HepG2 (cell line): ENCODE measurements around the gene HSPA1A. TPM values are rescaled to one million over a fixed set of nuclear protein-coding genes. Genes with fewer than 3 reads are reported as not detected.

ENCODE experiments used
- CBX2 ChIP-seq, 2 experiments: fragments of 200-600 bp in 1 of 2; sonication (generic); formaldehyde crosslinking in 1 of 2; IDR thresholded peaks; 2 replicates each; pipeline versions ENCODE4 v1.7.0 to v1.8.1; 2018 to 2022; ENCODE audit warnings: low read depth in 2 of 2, low read length in 1 of 2, mild to moderate bottlenecking in 1 of 2, missing genetic modification reagents in 1 of 2
- JUND ChIP-seq: sonication (generic); formaldehyde crosslinking; IDR thresholded peaks from 2 replicates; pipeline ENCODE4 v1.8.0; 2022; ENCODE audit warnings: mild to moderate bottlenecking, missing genetic modification reagents
- MATR3 ChIP-seq: sonication (generic); formaldehyde crosslinking; IDR thresholded peaks from 2 replicates; pipeline ENCODE4 v1.4.0; 2020; ENCODE audit warnings: missing genetic modification reagents
- POLR2AphosphoS2 ChIP-seq: IDR thresholded peaks from 2 replicates; pipeline ENCODE4 v1.6.1; 2011; ENCODE audit warnings: low read depth, low read length, improper control_type of control experiment
- PRMT3 ChIP-seq: sonication (generic); formaldehyde crosslinking; IDR thresholded peaks from 2 replicates; pipeline ENCODE4 v1.8.1; 2022; ENCODE audit warnings: low read depth, mild to moderate bottlenecking, moderate library complexity, missing genetic modification reagents, borderline replicate concordance
- RARA ChIP-seq: IDR thresholded peaks from 2 replicates; pipeline ENCODE4 v1.6.1; 2016; ENCODE audit warnings: missing genetic modification reagents, missing compliant biosample characterization
- ZBED4 ChIP-seq: sonication (generic); formaldehyde crosslinking; IDR thresholded peaks from 2 replicates; pipeline ENCODE4 v1.4.0; 2020; ENCODE audit warnings: missing genetic modification reagents, borderline replicate concordance
- polyA plus RNA-seq, 8 experiments: library from polyadenylated mRNA; depleted of rRNA in 3 of 8; stranded (reverse) in 7 of 8; unstranded in 1 of 8; fragments of >200 nt; fragmentation: Illumina TruSeq in 4 of 8; extraction: Trizol in 4 of 8; gene quantifications; 2 replicates each; pipeline versions ENCODE4 v1.2.1 to v1.2.3, GENCODE V29; 2011 to 2016; ENCODE audit warnings: low read depth in 4 of 8, missing spikeins in 1 of 8, mixed read lengths in 1 of 8; ENCODE audit not compliant: insufficient read depth in 1 of 8
- total RNA-seq, 5 experiments: library from RNA; depleted of rRNA; stranded (reverse); fragments of >200 nt; fragmentation: Illumina TruSeq; extraction: Trizol; gene quantifications; 2 replicates each; pipeline ENCODE4 v1.2.3, GENCODE V29; 2016; ENCODE audit warnings: low read depth in 1 of 5
- TF ChIP-seq, protein P1 (sequence below): sonication (generic); formaldehyde crosslinking; IDR thresholded peaks from 2 replicates; pipeline ENCODE4 v1.4.0; 2020; ENCODE audit warnings: missing genetic modification reagents, low read depth, mild to moderate bottlenecking, borderline replicate concordance
- TF ChIP-seq, protein P2 (sequence below): sonication (generic); formaldehyde crosslinking; IDR thresholded peaks from 2 replicates; pipeline ENCODE4 v1.4.0; 2020; ENCODE audit warnings: missing genetic modification reagents
- TF ChIP-seq, protein P3 (sequence below), 2 experiments: sonication (generic) in 1 of 2; formaldehyde crosslinking in 1 of 2; IDR thresholded peaks; 2 replicates each; pipeline versions ENCODE4 v1.6.1 to v1.9.0; 2014 to 2022; ENCODE audit warnings: antibody characterized with exemption in 1 of 2, borderline replicate concordance in 1 of 2, inconsistent platforms in 1 of 2, low read depth in 1 of 2, missing genetic modification reagents in 1 of 2

HSPA1A gene
- total and polyA plus RNA-seq, 2 of the 13 experiments (the other 11 are each of a cell fraction or from before 2014, with no cell fraction given), result 44.5 to 85.0 TPM

- TF ChIP-seq, protein P1, sequence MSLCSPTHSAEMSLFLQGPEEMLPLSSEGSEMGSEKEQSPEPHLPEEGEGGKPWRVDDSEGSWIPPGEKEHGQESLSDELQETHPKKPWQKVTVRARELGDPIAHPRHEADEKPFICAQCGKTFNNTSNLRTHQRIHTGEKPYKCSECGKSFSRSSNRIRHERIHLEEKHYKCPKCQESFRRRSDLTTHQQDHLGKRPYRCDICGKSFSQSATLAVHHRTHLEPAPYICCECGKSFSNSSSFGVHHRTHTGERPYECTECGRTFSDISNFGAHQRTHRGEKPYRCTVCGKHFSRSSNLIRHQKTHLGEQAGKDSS (CRISPR knock-in tag), result no peak
- 0 out of 2 replicates have a peak, but pooled peaks have one; percentile 20 for TF ChIP-seq PRMT3 (CRISPR knock-in tag)
- 0 out of 2 replicates have a peak, but pooled peaks have one; percentile 44 for TF ChIP-seq MATR3
- TF ChIP-seq JUND (CRISPR knock-in tag), result peak; percentile 35; the same call in 1 of the 2 replicates
- TF ChIP-seq CBX2 (IDR thresholded peaks at IDR 0.05; ENCODE audit: low read depth, low read length), result no peak
- TF ChIP-seq CBX2 (CRISPR knock-in tag; IDR thresholded peaks at IDR 0.05; ENCODE audit: low read depth), result no peak
- TF ChIP-seq, protein P2, sequence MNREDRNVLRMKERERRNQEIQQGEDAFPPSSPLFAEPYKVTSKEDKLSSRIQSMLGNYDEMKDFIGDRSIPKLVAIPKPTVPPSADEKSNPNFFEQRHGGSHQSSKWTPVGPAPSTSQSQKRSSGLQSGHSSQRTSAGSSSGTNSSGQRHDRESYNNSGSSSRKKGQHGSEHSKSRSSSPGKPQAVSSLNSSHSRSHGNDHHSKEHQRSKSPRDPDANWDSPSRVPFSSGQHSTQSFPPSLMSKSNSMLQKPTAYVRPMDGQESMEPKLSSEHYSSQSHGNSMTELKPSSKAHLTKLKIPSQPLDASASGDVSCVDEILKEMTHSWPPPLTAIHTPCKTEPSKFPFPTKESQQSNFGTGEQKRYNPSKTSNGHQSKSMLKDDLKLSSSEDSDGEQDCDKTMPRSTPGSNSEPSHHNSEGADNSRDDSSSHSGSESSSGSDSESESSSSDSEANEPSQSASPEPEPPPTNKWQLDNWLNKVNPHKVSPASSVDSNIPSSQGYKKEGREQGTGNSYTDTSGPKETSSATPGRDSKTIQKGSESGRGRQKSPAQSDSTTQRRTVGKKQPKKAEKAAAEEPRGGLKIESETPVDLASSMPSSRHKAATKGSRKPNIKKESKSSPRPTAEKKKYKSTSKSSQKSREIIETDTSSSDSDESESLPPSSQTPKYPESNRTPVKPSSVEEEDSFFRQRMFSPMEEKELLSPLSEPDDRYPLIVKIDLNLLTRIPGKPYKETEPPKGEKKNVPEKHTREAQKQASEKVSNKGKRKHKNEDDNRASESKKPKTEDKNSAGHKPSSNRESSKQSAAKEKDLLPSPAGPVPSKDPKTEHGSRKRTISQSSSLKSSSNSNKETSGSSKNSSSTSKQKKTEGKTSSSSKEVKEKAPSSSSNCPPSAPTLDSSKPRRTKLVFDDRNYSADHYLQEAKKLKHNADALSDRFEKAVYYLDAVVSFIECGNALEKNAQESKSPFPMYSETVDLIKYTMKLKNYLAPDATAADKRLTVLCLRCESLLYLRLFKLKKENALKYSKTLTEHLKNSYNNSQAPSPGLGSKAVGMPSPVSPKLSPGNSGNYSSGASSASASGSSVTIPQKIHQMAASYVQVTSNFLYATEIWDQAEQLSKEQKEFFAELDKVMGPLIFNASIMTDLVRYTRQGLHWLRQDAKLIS (CRISPR knock-in tag), result 0 out of 2 replicates have a peak, but pooled peaks have one; percentile 66
- TF ChIP-seq RARA (CRISPR knock-in tag), result peak; percentile 67
- TF ChIP-seq, protein P3, sequence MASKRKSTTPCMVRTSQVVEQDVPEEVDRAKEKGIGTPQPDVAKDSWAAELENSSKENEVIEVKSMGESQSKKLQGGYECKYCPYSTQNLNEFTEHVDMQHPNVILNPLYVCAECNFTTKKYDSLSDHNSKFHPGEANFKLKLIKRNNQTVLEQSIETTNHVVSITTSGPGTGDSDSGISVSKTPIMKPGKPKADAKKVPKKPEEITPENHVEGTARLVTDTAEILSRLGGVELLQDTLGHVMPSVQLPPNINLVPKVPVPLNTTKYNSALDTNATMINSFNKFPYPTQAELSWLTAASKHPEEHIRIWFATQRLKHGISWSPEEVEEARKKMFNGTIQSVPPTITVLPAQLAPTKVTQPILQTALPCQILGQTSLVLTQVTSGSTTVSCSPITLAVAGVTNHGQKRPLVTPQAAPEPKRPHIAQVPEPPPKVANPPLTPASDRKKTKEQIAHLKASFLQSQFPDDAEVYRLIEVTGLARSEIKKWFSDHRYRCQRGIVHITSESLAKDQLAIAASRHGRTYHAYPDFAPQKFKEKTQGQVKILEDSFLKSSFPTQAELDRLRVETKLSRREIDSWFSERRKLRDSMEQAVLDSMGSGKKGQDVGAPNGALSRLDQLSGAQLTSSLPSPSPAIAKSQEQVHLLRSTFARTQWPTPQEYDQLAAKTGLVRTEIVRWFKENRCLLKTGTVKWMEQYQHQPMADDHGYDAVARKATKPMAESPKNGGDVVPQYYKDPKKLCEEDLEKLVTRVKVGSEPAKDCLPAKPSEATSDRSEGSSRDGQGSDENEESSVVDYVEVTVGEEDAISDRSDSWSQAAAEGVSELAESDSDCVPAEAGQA (IDR thresholded peaks at IDR 0.05; ENCODE audit: low read depth), result no peak
- TF ChIP-seq, protein P3 (CRISPR knock-in tag; IDR thresholded peaks at IDR 0.05; ENCODE audit: borderline replicate concordance), result no peak
- TF ChIP-seq ZBED4 (CRISPR knock-in tag), result peak; percentile 50; the same call in 1 of the 2 replicates
- TF ChIP-seq POLR2AphosphoS2, result peak; percentile 84; the same call in 1 of the 2 replicates
Observed at GRCh38 chr6:31827286-31828079, 12.1 kb downstream of the HSPA1A start, which contains the start of gene HSPA1B (continued).
